Measurements from ENCODE around the gene CDH13. TPM values are rescaled to one million over a fixed set of nuclear protein-coding genes. Genes with fewer than 3 reads are reported as not detected.

Gene CDH13
- polyA plus RNA-seq, 1 donor from 2014 or later: 3.2 TPM

- Histone ChIP-seq H4K20me1 (ENCODE audit: insufficient read depth) (no peaks in the 10 kb centered on the region), H3K27ac (ENCODE audit: low read length) (no peak overlapping the region), H3K79me2 (replicated peaks; ENCODE audit: insufficient read depth, low read length) (no peaks in the 10 kb centered on the region), H3K36me3 (ENCODE audit: insufficient read depth, low read length) (no peaks in the 10 kb centered on the region), H3K4me3 (ENCODE audit: low read length) (no peak overlapping the region), H2AFZ (ENCODE audit: low read depth, low read length) (no peak overlapping the region), H3F3A (ENCODE audit: insufficient read depth, low read length, poor library complexity, severe bottlenecking) (no peaks in the 10 kb centered on the region), H3K4me2 (ENCODE audit: low read length) (no peak overlapping the region), H3K9me3 (ENCODE audit: low read length) (no peaks in the 10 kb centered on the region), H3K9me2 (ENCODE audit: insufficient read depth, low read length) (no peaks in the 10 kb centered on the region), H3K9ac (ENCODE audit: low read length) (no peak overlapping the region), H3K27me3 (ENCODE audit: insufficient read depth, low read depth, low read length) (no peaks in the 10 kb centered on the region)
- TF ChIP-seq, protein P1, sequence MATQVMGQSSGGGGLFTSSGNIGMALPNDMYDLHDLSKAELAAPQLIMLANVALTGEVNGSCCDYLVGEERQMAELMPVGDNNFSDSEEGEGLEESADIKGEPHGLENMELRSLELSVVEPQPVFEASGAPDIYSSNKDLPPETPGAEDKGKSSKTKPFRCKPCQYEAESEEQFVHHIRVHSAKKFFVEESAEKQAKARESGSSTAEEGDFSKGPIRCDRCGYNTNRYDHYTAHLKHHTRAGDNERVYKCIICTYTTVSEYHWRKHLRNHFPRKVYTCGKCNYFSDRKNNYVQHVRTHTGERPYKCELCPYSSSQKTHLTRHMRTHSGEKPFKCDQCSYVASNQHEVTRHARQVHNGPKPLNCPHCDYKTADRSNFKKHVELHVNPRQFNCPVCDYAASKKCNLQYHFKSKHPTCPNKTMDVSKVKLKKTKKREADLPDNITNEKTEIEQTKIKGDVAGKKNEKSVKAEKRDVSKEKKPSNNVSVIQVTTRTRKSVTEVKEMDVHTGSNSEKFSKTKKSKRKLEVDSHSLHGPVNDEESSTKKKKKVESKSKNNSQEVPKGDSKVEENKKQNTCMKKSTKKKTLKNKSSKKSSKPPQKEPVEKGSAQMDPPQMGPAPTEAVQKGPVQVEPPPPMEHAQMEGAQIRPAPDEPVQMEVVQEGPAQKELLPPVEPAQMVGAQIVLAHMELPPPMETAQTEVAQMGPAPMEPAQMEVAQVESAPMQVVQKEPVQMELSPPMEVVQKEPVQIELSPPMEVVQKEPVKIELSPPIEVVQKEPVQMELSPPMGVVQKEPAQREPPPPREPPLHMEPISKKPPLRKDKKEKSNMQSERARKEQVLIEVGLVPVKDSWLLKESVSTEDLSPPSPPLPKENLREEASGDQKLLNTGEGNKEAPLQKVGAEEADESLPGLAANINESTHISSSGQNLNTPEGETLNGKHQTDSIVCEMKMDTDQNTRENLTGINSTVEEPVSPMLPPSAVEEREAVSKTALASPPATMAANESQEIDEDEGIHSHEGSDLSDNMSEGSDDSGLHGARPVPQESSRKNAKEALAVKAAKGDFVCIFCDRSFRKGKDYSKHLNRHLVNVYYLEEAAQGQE (IDR thresholded peaks at IDR 0.05; ENCODE audit: borderline replicate concordance): no peak
- TF ChIP-seq TAF1 (IDR thresholded peaks at IDR 0.05; ENCODE audit: low read depth) (no peak), RAD21 (conservative IDR thresholded peaks at IDR 0.05) (peak; percentile 58), MXI1 (conservative IDR thresholded peaks at IDR 0.05; ENCODE audit: poor library complexity, severe bottlenecking) (no peak), CTCF (IDR thresholded peaks at IDR 0.05; ENCODE audit: poor library complexity, severe bottlenecking) (peak; percentile 42), EP300 (conservative IDR thresholded peaks at IDR 0.05; ENCODE audit: poor library complexity, severe bottlenecking) (no peak), EZH2 (IDR thresholded peaks at IDR 0.05; ENCODE audit: borderline replicate concordance, insufficient read depth, low read length, poor library complexity, severe bottlenecking) (no peak), POLR2AphosphoS5 (IDR thresholded peaks at IDR 0.05) (no peak), SMC3 (conservative IDR thresholded peaks at IDR 0.05; ENCODE audit: poor library complexity) (peak; percentile 58)
These were observed 588.7 kb downstream of the CDH13 start for GRCh38 chr16:83215406-83216001.

- Histone ChIP-seq H4K20me1 (ENCODE audit: insufficient read depth) (no peaks in the 10 kb centered on the region), H3K4me2 (ENCODE audit: low read length) (no peak overlapping the region)
These were observed 592.5 kb downstream of the CDH13 start for GRCh38 chr16:83219285-83219684.

More at GRCh38 chr16:83219285-83219684, 592.5 kb downstream of the CDH13 start:
- no peak overlapping the region for H2AFZ ChIP-seq (ENCODE audit: low read depth, low read length)
- no peak overlapping the region for H3K9ac ChIP-seq (ENCODE audit: low read length)
- no peaks in the 10 kb centered on the region for H3K79me2 ChIP-seq (replicated peaks; ENCODE audit: insufficient read depth, low read length)
- H3F3A ChIP-seq (ENCODE audit: insufficient read depth, low read length, poor library complexity, severe bottlenecking): no peaks in the 10 kb centered on the region
- TF ChIP-seq, protein P1 (IDR thresholded peaks at IDR 0.05; ENCODE audit: borderline replicate concordance): no peak
- no peak for TF ChIP-seq MXI1 (conservative IDR thresholded peaks at IDR 0.05; ENCODE audit: poor library complexity, severe bottlenecking)
- no peak for TF ChIP-seq TAF1 (IDR thresholded peaks at IDR 0.05; ENCODE audit: low read depth)
- no peak for TF ChIP-seq CTCF (IDR thresholded peaks at IDR 0.05; ENCODE audit: poor library complexity, severe bottlenecking)
- TF ChIP-seq EP300 (conservative IDR thresholded peaks at IDR 0.05; ENCODE audit: poor library complexity, severe bottlenecking): no peak
- TF ChIP-seq EZH2 (IDR thresholded peaks at IDR 0.05; ENCODE audit: borderline replicate concordance, insufficient read depth, low read length, poor library complexity, severe bottlenecking): no peak
- H3K4me3 ChIP-seq (ENCODE audit: low read length): no peak overlapping the region
- H3K9me2 ChIP-seq (ENCODE audit: insufficient read depth, low read length): no peaks in the 10 kb centered on the region
- no peaks in the 10 kb centered on the region for H3K36me3 ChIP-seq (ENCODE audit: insufficient read depth, low read length)
- H3K9me3 ChIP-seq (ENCODE audit: low read length): no peaks in the 10 kb centered on the region
- no peaks in the 10 kb centered on the region for H3K27me3 ChIP-seq (ENCODE audit: insufficient read depth, low read depth, low read length)
- H3K27ac ChIP-seq (ENCODE audit: low read length): no peak overlapping the region

All from neural cell (in vitro differentiated cells).